ENCODE results near the gene MORN4. TPM values are rescaled to one million over a fixed set of nuclear protein-coding genes. Genes with fewer than 3 reads are reported as not detected.

Gene MORN4
- total RNA-seq, 3 donors from 2014 or later (not counting 1 experiment from before 2014, with no cell fraction given): 0.14 to 2.0 (median 1.6) TPM

DNA sequence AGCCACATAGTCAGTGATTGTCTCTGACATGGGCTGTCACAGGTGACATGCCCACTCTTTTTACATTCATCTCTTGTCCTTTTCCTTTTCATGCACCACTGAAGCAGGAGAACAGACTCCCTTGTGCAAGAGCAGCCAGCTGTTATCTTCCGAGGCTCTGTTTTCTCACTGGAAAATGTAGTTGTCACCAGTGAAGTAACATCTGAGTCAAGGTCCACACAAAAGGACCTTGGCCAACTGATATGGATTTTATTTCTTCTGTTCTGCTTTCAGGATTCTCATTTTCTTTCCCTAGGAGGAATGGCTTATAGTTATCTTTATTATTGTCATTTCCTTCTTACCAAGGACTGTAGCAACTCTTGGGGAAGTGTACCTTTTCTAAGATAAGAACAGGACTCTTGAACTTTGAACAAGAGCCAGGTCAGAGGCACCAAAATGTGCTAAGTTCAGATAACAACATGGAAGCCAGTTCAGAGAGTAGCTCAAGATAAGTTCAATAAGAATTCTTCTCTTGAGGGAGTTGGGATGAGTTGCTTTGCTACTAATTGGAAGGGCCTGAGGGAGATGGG, 31.1 kb upstream of the MORN4 start:
- ATAC-seq (no peak), DNase-seq (no peak)
- Mint-ChIP-seq H3K4me1 (peaks cover 15 to 18% of the 10 kb centered on the region in 2 donors), H3K9me3 (no peaks in the 10 kb centered on the region), H3K36me3 (peaks cover 20% of the 10 kb centered on the region), H3K4me3 (no peak overlapping the region), H3K27me3 (ENCODE audit: low read depth in 2 of 2) (no peaks in the 10 kb centered on the region), H3K27ac (no peak overlapping the region)
- H3K36me3 ChIP-seq (ENCODE audit: control insufficient read depth, insufficient read depth, low read length): peaks cover 34% of the 10 kb centered on the region
- TF ChIP-seq, protein P1, sequence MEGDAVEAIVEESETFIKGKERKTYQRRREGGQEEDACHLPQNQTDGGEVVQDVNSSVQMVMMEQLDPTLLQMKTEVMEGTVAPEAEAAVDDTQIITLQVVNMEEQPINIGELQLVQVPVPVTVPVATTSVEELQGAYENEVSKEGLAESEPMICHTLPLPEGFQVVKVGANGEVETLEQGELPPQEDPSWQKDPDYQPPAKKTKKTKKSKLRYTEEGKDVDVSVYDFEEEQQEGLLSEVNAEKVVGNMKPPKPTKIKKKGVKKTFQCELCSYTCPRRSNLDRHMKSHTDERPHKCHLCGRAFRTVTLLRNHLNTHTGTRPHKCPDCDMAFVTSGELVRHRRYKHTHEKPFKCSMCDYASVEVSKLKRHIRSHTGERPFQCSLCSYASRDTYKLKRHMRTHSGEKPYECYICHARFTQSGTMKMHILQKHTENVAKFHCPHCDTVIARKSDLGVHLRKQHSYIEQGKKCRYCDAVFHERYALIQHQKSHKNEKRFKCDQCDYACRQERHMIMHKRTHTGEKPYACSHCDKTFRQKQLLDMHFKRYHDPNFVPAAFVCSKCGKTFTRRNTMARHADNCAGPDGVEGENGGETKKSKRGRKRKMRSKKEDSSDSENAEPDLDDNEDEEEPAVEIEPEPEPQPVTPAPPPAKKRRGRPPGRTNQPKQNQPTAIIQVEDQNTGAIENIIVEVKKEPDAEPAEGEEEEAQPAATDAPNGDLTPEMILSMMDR (IDR thresholded peaks at IDR 0.05): no peak
- intact Hi-C loops (cut with micrococcal nuclease): no loop called here
- H3K27me3 ChIP-seq (ENCODE audit: control insufficient read depth, insufficient read depth, low read length): no peaks in the 10 kb centered on the region
- H3K4me3 ChIP-seq (ENCODE audit: low read length): no peak overlapping the region
- H3K27ac ChIP-seq (ENCODE audit: low read length): no peak overlapping the region
- no peaks in the 10 kb centered on the region for H3K4me1 ChIP-seq (ENCODE audit: control insufficient read depth, insufficient read depth, low read length)
- no peaks in the 10 kb centered on the region for H3K9me3 ChIP-seq (ENCODE audit: control insufficient read depth, insufficient read depth, low read length)
- 100% methylated on average over 1 of the region's 1 CpG for WGBS (ENCODE audit: insufficient coverage)

DNA sequence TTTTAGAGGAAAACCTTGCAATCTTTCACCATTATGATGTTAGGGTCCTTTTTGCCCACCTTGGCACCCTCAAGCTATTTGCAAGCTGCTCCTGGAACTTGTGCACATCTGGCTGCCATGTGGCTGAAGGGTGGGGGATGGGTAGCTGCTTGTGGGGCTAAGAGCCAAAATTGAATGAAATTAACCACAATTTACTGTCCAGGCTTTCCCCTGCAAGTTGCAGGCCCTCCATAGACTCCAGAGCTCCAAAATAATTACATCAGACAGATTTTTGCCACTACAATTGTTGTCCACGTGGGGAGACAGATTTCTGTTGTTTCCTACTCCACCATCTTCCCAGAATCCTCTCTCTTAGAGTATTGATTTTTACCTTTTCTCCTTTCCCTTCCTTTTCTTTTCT, 26.3 kb upstream of the MORN4 start:
- H3K4me3 ChIP-seq (ENCODE audit: low read length): no peak overlapping the region
- peaks cover 32% of the 10 kb centered on the region for H3K36me3 Mint-ChIP-seq
- DNase-seq (no peak), ATAC-seq (no peak)
- H3K27me3 ChIP-seq (ENCODE audit: control insufficient read depth, insufficient read depth, low read length): no peaks in the 10 kb centered on the region
- peak overlapping the region in 1 of 2 donors; percentile 45 for H3K27ac Mint-ChIP-seq
- intact Hi-C loops (cut with micrococcal nuclease): no loop called here
- H3K27ac ChIP-seq (ENCODE audit: low read length): no peak overlapping the region
- H3K27me3 Mint-ChIP-seq (ENCODE audit: low read depth in 2 of 2): no peaks in the 10 kb centered on the region
- no peak overlapping the region for H3K4me3 Mint-ChIP-seq
- no peaks in the 10 kb centered on the region for H3K9me3 Mint-ChIP-seq
- H3K9me3 ChIP-seq (ENCODE audit: control insufficient read depth, insufficient read depth, low read length): no peaks in the 10 kb centered on the region
- 88% methylated on average over 1 of the region's 1 CpG for WGBS (ENCODE audit: insufficient coverage)
- H3K36me3 ChIP-seq (ENCODE audit: control insufficient read depth, insufficient read depth, low read length): peaks cover 35% of the 10 kb centered on the region
- H3K4me1 Mint-ChIP-seq: no peaks in the 10 kb centered on the region
- no peaks in the 10 kb centered on the region for H3K4me1 ChIP-seq (ENCODE audit: control insufficient read depth, insufficient read depth, low read length)
- TF ChIP-seq, protein P1 (IDR thresholded peaks at IDR 0.05): no peak

DNA sequence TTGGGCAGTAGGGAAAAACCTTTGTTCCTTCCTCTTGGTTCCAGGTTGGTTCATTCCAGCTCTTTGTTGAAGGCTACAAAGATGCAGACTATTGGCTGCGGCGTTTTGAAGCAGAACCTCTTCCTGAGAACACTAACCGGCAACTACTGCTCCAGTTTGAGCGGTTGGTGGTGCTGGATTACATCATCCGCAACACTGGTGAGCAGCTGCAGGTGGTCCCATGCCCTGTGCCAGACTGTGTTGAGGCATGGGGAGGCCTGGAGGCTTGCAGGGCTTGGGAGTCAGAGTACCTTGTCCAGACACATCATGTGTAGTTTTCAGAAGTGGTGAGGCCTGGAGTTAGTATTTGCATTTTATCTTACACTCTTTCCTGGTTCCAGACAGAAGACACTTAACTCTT, 23.5 kb upstream of the MORN4 start:
- peak overlapping the region in 1 of 2 donors; percentile 34 for H3K27ac Mint-ChIP-seq
- peaks cover 41% of the 10 kb centered on the region for H3K36me3 ChIP-seq (ENCODE audit: control insufficient read depth, insufficient read depth, low read length)
- ATAC-seq: no peak

More for the DNA sequence above, 23.5 kb upstream of the MORN4 start:
- TF ChIP-seq, protein P1 (IDR thresholded peaks at IDR 0.05): no peak
- Histone ChIP-seq H3K27me3 (ENCODE audit: control insufficient read depth, insufficient read depth, low read length) (no peaks in the 10 kb centered on the region), H3K4me3 (ENCODE audit: low read length) (no peak overlapping the region), H3K27ac (ENCODE audit: low read length) (no peak overlapping the region), H3K4me1 (ENCODE audit: control insufficient read depth, insufficient read depth, low read length) (no peaks in the 10 kb centered on the region), H3K9me3 (ENCODE audit: control insufficient read depth, insufficient read depth, low read length) (no peaks in the 10 kb centered on the region)
- Mint-ChIP-seq H3K27me3 (ENCODE audit: low read depth in 2 of 2) (no peaks in the 10 kb centered on the region), H3K4me1 (peaks cover 0 to 8% of the 10 kb centered on the region in 2 donors), H3K36me3 (peaks cover 33% of the 10 kb centered on the region), H3K9me3 (no peaks in the 10 kb centered on the region), H3K4me3 (no peak overlapping the region)
- WGBS (ENCODE audit: insufficient coverage): 96% methylated on average over 5 of the region's 5 CpGs
- DNase-seq: no peak
- intact Hi-C loops (cut with micrococcal nuclease): no loop called here
